Epithelial cell of esophagus (primary cell): ENCODE results near the gene GPR179.
"Not testable (repeated sequence)": the region's sequence is repeated elsewhere in the genome, so short reads cannot be mapped to it uniquely, and the experiment has no call there.

Experiments used
- DNase-seq: peaks from one replicate; pipeline ENCODE4 v3.0.0; 2010; ENCODE audit warnings: low read depth
- H3K4me3 ChIP-seq: 2 replicates; pipeline ENCODE4 v1.5.1; 2011; ENCODE audit warnings: mild to moderate bottlenecking, low read length, control low read depth
- CTCF ChIP-seq: IDR thresholded peaks from 2 replicates; pipeline ENCODE4 v1.5.1; 2011; ENCODE audit warnings: low read depth, mild to moderate bottlenecking, low read length, control low read depth, inconsistent platforms; ENCODE audit not compliant: insufficient read depth; ENCODE audit errors: missing control alignments

Gene GPR179

DNA sequence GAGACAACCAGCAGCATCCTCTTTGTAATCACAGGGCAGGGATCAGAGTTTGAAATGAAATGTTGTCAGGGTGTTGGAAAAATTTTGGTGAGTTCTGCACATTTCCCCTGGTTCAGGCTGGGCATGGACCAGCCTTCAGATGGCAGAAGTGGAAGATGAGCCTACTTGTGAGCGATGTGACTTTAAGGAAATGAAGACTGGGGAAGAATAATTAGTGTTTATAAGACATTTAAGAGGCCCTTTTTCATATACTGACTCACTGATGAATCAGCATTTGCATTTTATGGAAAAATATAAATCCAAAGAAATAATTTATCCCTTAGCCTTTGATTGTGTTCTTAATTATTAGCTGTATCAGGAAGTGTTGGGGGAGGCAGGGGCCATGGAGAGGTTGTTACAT is 20.9 kb downstream of the GPR179 start:
- DNase-seq: no peak
- no peak for TF ChIP-seq CTCF
- H3K4me3 ChIP-seq: no peak overlapping the region

GRCh38 chr17:38322156-38322779 is 21.5 kb downstream of the GPR179 start:
- DNase-seq: peak; percentile 60
- no peak overlapping the region for H3K4me3 ChIP-seq
- TF ChIP-seq CTCF: peak; percentile 68

- H3K4me3 ChIP-seq: no peak overlapping the region
- no peak for TF ChIP-seq CTCF
- peak; percentile 90 for DNase-seq
Observed at GRCh38 chr17:38320482-38320881, 23.3 kb downstream of the GPR179 start.

DNA sequence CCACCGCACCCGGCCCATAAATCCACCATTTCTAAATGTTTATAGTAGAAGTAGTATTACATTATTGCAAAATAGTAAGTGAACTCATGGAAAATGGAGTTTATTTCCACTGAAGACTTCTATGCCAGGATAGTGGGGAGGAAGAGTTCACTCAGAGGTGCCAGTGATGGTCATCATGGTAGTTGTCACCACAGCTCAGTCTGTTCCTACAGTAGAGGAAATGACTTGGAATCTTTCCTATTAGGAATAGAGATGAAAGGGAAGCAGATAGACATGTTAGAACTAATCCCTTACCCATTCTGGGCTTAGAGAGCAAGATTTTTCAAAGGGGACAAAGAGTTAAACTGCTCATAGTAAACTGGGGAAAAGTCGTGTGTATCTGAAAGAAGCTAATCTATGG is 26.7 kb downstream of the GPR179 start:
- DNase-seq: peak; percentile 29
- H3K4me3 ChIP-seq: no peak overlapping the region
- TF ChIP-seq CTCF: no peak

DNA sequence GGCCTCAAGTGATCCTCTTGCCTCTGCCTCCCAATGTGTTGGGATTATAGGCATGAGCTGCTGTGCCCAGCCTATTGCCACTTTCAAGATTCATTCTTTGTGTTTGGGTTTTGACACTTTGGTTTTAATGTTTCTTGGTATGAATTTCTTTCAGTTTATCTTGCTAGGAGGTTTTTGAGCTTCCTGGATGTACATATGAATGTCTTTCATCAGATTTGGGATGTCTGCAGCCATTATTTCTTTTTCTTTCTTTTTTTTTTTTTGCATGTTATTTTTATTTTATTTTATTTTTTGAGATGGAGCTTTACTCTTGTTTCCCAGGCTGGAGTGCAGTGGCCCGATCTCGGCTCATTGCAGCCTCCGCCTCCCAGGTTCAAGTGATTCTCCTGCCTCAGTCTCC is 28.3 kb downstream of the GPR179 start:
- no peak overlapping the region for H3K4me3 ChIP-seq
- TF ChIP-seq CTCF: no peak
- no peak for DNase-seq

DNA sequence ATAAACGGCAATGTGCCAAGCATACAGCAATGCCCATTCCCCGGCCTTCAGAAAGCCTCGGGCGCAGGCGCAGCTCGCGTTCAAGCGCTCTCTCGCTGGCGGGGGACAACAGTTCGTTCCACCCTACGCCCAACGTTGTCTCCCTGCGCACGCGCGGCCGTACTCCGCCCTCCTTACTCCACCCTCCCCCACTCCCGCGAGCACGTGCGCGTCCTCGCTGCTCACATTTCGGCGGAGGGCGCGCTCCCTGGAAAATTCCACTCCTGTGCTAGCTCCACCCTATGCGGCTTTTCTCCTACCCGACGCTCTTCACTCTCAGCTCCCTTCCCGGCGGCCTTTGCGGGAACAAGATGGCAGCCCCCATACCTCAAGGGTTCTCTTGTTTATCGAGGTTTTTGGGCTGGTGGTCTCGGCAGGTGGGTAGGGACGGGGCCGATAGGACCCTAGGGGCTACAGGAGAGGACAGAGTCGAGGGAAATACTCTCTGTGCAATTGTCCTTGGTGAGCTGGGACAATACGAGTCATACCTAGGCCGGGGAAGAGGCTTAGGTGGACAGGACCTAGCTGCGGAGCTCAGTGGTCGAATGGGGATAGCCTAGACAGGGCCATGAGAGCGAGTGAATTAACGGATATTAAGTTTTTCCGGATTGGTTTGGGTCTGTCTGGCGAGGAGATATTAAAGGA is 46.8 kb downstream of the GPR179 start, which contains the start of gene MRPL45:
TSS of gene MRPL45 (plus strand) at position 335 of the 684 bp plus-strand sequence. CDS start at position 351, 16 bp downstream.
- DNase-seq: peak; percentile 97
- H3K4me3 ChIP-seq: peak within 1 kb of the TSS; percentile 64

DNA sequence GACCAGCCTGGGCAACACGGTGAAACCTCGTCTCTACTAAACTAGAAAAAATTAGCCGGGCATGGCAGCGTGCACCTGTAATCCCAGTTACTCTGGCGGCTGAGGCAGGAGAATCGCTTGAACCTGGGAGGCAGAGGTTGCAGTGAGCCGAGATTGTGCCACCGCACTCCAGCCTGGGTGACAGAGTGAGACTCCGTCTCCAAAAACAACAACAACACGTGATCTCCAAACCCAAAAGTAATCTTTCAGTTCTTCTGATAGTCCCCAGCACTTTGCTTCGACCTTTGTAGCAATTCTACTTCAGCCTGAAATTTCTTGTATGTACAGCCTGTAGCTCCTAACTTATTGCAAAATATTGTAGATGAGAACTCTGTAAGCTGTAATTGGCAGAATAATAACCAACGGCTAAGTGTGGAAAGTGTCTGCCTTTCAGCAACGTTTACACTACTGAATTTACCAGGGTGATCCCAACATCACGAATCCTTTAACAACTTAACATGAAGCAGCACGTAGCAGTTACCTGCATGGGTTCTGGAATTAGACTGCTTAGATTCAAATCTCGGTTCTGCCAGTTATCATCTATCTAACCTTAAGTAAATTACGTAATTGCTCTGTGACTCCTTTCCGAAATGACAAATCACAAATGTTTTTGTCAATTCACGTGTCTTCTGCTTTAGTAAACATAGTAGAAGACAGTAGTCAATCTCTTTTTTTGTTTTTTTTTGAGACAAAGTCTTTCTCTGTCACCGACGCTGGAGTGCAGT is 48.0 kb downstream of the GPR179 start:
- peak; percentile 14 for DNase-seq

GRCh38 chr17:38289760-38290159 is 54.0 kb downstream of the GPR179 start:
- not testable (repeated sequence) for DNase-seq, H3K4me3 ChIP-seq

More for the DNA sequence above, 48.0 kb downstream of the GPR179 start:
- H3K4me3 ChIP-seq: not testable (repeated sequence)
